Endothelial cell of umbilical vein (primary cell): ENCODE results near the gene GXYLT2. TPM values are rescaled to one million over a fixed set of nuclear protein-coding genes. Genes with fewer than 3 reads are reported as not detected.

Source experiments
- BruUV-seq: library from RNA; stranded (reverse); fragments of 400-500 nt; replicated peaks from 2 replicates; lab custom pipeline; 2021; lab: Mats Ljungman, UMichigan
- CTCF ChIA-PET: fragments of 300-600, 350-600 bp; sonication (Branson Sonifier 250); formaldehyde crosslinking; loops from one replicate; lab custom pipeline; 2021; ENCODE audit warnings: antibody characterized with exemption, inconsistent platforms; lab: Charles Lee
- POLR2A ChIA-PET: fragments of 300-600, 350-600 bp; sonication (Branson Sonifier 250); formaldehyde crosslinking; loops from one replicate; lab custom pipeline; 2021; ENCODE audit warnings: antibody characterized with exemption, inconsistent platforms; lab: Charles Lee
- DNase-seq: peaks from one replicate; pipeline ENCODE4 v3.0.0-alpha.2; 2011; ENCODE audit warnings: low read depth, low spot score
- FAIRE-seq: peaks from 2 replicates; lab custom pipeline; 2011; peaks lifted over from hg19 to GRCh38; lab: Jason Lieb, UNC
- H2AFZ ChIP-seq: 2 replicates; pipeline ENCODE4 v1.6.0; 2012; ENCODE audit warnings: low read depth, low read length, control low read depth, inconsistent platforms
- H3K27ac ChIP-seq: 2 replicates; pipeline ENCODE4 v1.5.1; 2011; ENCODE audit warnings: low read depth, mild to moderate bottlenecking, control low read depth, low read length, moderate library complexity; ENCODE audit not compliant: insufficient read depth
- H3K27me3 ChIP-seq, 2 experiments: 2 replicates each; pipeline versions ENCODE4 v1.6.0 to v1.6.1; 2011; ENCODE audit warnings: low read length in 2 of 2, mixed read lengths in 1 of 2; ENCODE audit not compliant: control insufficient read depth in 2 of 2, insufficient read depth in 2 of 2
- H3K36me3 ChIP-seq, 2 experiments: 2 replicates in 1 of 2; 3 replicates in 1 of 2; pipeline ENCODE4 v1.5.1; 2011; ENCODE audit warnings: low read length in 2 of 2, mild to moderate bottlenecking in 1 of 2, moderate library complexity in 1 of 2; ENCODE audit not compliant: control insufficient read depth in 2 of 2, insufficient read depth in 2 of 2; ENCODE audit errors: extremely low read depth in 1 of 2
- H3K4me1 ChIP-seq: 3 replicates; pipeline ENCODE4 v1.5.1; 2011; ENCODE audit warnings: mild to moderate bottlenecking, low read length; ENCODE audit not compliant: control insufficient read depth, insufficient read depth; ENCODE audit errors: extremely low read depth
- H3K4me2 ChIP-seq: 2 replicates; pipeline ENCODE4 v1.6.1; 2011; ENCODE audit warnings: low read length, control low read depth, mixed read lengths; ENCODE audit not compliant: insufficient read depth
- H3K4me3 ChIP-seq, 3 experiments: fragments of 200-600 bp in 1 of 3; sonication (generic), shearing (Covaris generic) in 1 of 3; replicated peaks in 1 of 3; 2 replicates each; pipeline ENCODE4 v1.5.1; 2011 to 2016; ENCODE audit warnings: control low read depth in 3 of 3, low read length in 3 of 3, mild to moderate bottlenecking in 2 of 3, inconsistent platforms in 1 of 3, low read depth in 1 of 3, moderate library complexity in 1 of 3; ENCODE audit not compliant: insufficient read depth in 1 of 3
- H3K79me2 ChIP-seq: 2 replicates; pipeline ENCODE4 v1.6.0; 2012; ENCODE audit warnings: low read length, inconsistent platforms; ENCODE audit not compliant: control insufficient read depth, insufficient read depth
- H3K9ac ChIP-seq: replicated peaks from 2 replicates; pipeline ENCODE3; 2011; ENCODE audit warnings: low read length, control low read depth; ENCODE audit not compliant: insufficient read depth; ENCODE audit errors: extremely low read depth
- H3K9me1 ChIP-seq: replicated peaks from 3 replicates; pipeline ENCODE4 v1.6.0; 2011; ENCODE audit warnings: mild to moderate bottlenecking, low read length; ENCODE audit not compliant: control insufficient read depth, insufficient read depth; ENCODE audit errors: extremely low read depth
- H3K9me3 ChIP-seq: replicated peaks from 2 replicates; pipeline ENCODE4 v1.5.1; 2012; ENCODE audit warnings: low read length, inconsistent platforms; ENCODE audit not compliant: control insufficient read depth, insufficient read depth
- H4K20me1 ChIP-seq: replicated peaks from 2 replicates; pipeline ENCODE3; 2011; ENCODE audit warnings: mild to moderate bottlenecking, low read length; ENCODE audit not compliant: control insufficient read depth, insufficient read depth; ENCODE audit errors: extremely low read depth
- FOS ChIP-seq: IDR thresholded peaks from 2 replicates; pipeline ENCODE4 v1.6.1; 2011; ENCODE audit warnings: mild to moderate bottlenecking, low read length, moderate library complexity, borderline replicate concordance; ENCODE audit not compliant: insufficient read depth
- GATA2 ChIP-seq: IDR thresholded peaks from 2 replicates; pipeline ENCODE4 v1.7.0; 2011; ENCODE audit warnings: low read depth, mild to moderate bottlenecking, moderate library complexity, mixed read lengths, low read length; ENCODE audit not compliant: insufficient read length, insufficient read depth
- MYC ChIP-seq: IDR thresholded peaks from one replicate; pipeline ENCODE4 v1.6.1; 2011; ENCODE audit warnings: mild to moderate bottlenecking, low read depth, low read length
- dilution Hi-C: fragments of 300-500 bp; cut with MboI; formaldehyde crosslinking; loops from one replicate; pipeline ENCODE4 v1.15.0; 2019; ENCODE audit warnings: low sequenced_read_pairs; ENCODE audit not compliant: extremely low pct_ligation_motif_present
- intact Hi-C: fragments of 100-400 bp; cut with micrococcal nuclease; formaldehyde crosslinking; loops from one replicate; pipeline ENCODE4 v1.10.0; 2022
- polyA plus RNA-seq, 4 experiments: library from polyadenylated mRNA; depleted of rRNA in 3 of 4; stranded (reverse) in 3 of 4; unstranded in 1 of 4; fragments of >200 nt; gene quantifications; 2 replicates each; pipeline versions ENCODE4 v1.2.1 to v1.2.3, GENCODE V29; 2011 to 2012; ENCODE audit warnings: missing spikeins in 1 of 4
- total RNA-seq: library from RNA; stranded (reverse); gene quantifications from 2 replicates; pipeline ENCODE4 v1.2.3, GENCODE V29; 2021
- TF ChIP-seq, protein P1 (sequence below): IDR thresholded peaks from 2 replicates; pipeline ENCODE4 v1.6.1; 2011; ENCODE audit not compliant: insufficient read depth, insufficient read length
- TF ChIP-seq, protein P2 (sequence below), 2 donors: IDR thresholded peaks; 1 replicate in 1 of 2; 2 replicates in 1 of 2; pipeline ENCODE4 v1.5.1; 2011; ENCODE audit warnings: low read length in 2 of 2, mild to moderate bottlenecking in 2 of 2, moderate library complexity in 2 of 2, control low read depth in 1 of 2, inconsistent platforms in 1 of 2, low read depth in 1 of 2; ENCODE audit not compliant: insufficient read depth in 1 of 2; ENCODE audit errors: extremely low read depth in 1 of 2

GXYLT2 gene
- total and polyA plus RNA-seq, 2 donors (not counting 3 experiments of a cell fraction or from before 2014, with no cell fraction given): 0.07 to 0.24 TPM

DNA sequence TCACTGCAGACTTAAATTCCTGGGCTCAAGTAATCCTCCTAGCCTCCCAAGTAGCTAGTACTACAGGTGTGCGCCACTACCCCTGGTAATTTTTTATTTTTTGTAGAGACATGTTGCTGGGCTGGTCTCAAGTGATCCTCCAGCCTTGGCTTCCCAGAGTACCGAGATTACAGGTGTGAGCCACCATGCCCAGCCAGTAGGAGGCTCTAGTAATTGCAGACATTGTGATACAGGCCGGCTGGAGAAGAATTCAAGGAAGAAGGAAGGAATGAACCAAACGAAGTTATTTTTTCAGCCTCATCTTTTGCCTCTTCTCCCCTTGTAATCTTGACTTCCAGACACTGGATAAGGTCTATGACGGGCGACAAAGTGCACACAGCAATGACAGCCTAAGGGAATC, 105.5 kb downstream of the GXYLT2 start:
- Histone ChIP-seq H3K4me3 (no peak overlapping the region), H3K27me3 (no peaks in the 10 kb centered on the region), H3K9me1 (no peaks in the 10 kb centered on the region), H3K9ac (no peak overlapping the region), H3K36me3 (no peaks in the 10 kb centered on the region), H3K79me2 (peaks cover 15% of the 10 kb centered on the region), H3K27ac (no peak overlapping the region), H3K4me2 (no peak overlapping the region), H3K9me3 (no peaks in the 10 kb centered on the region), H4K20me1 (no peaks in the 10 kb centered on the region), H2AFZ (no peak overlapping the region), H3K4me1 (peaks cover 7% of the 10 kb centered on the region)
- dilution Hi-C loops (no loop called here), intact Hi-C loops (no loop called here)
- POLR2A ChIA-PET: interaction anchor here (0.6 kb wide), 1 partner anchor 27 kb away, joined by 4 read pairs; no protein-coding TSS in a partner anchor
- BruUV-seq: no TSS peak
- TF ChIP-seq, protein P1, sequence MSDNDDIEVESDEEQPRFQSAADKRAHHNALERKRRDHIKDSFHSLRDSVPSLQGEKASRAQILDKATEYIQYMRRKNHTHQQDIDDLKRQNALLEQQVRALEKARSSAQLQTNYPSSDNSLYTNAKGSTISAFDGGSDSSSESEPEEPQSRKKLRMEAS: no peak
- no peak for TF ChIP-seq MYC
- no peak for TF ChIP-seq FOS
- TF ChIP-seq, protein P2, sequence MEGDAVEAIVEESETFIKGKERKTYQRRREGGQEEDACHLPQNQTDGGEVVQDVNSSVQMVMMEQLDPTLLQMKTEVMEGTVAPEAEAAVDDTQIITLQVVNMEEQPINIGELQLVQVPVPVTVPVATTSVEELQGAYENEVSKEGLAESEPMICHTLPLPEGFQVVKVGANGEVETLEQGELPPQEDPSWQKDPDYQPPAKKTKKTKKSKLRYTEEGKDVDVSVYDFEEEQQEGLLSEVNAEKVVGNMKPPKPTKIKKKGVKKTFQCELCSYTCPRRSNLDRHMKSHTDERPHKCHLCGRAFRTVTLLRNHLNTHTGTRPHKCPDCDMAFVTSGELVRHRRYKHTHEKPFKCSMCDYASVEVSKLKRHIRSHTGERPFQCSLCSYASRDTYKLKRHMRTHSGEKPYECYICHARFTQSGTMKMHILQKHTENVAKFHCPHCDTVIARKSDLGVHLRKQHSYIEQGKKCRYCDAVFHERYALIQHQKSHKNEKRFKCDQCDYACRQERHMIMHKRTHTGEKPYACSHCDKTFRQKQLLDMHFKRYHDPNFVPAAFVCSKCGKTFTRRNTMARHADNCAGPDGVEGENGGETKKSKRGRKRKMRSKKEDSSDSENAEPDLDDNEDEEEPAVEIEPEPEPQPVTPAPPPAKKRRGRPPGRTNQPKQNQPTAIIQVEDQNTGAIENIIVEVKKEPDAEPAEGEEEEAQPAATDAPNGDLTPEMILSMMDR (IDR thresholded peaks at IDR 0.05; ENCODE audit: extremely low read depth in 1 of 2, insufficient read depth in 1 of 2, low read depth in 1 of 2, low read length in 2 of 2): peak in 1 of 2 donors; percentile 25
- no peak for TF ChIP-seq GATA2
- CTCF ChIA-PET: interaction anchor here (1.9 to 8.8 kb wide), 2 partner anchors 55 to 63 kb away, joined by 5 to 69 read pairs; no protein-coding TSS in a partner anchor
- DNase-seq (no peak), FAIRE-seq (no peak)
